Pancreas (tissue), 10 donors: ENCODE data around the gene ANO4. TPM values are rescaled to one million over a fixed set of nuclear protein-coding genes. Genes with fewer than 3 reads are reported as not detected.

Source experiments
- ATAC-seq, 4 donors: fragments of 200-7000 bp; cut with Tn5 transposase; one replicate each; pipeline versions ENCODE4 v1.8.0 to v1.9.1; 2020; ENCODE audit warnings: mild to moderate bottlenecking in 4 of 4, moderate library complexity in 4 of 4
- DNase-seq, 6 donors: peaks; one replicate each; pipeline ENCODE4 v3.0.0-alpha.2; 2020
- FAIRE-seq: peaks from 2 replicates; lab custom pipeline; 2012; peaks lifted over from hg19 to GRCh38; lab: Jason Lieb, UNC
- H3K27ac ChIP-seq, 4 donors: fragments of 200-600 bp; sonication (generic); 1 replicate in 3 of 4; 2 replicates in 1 of 4; pipeline versions ENCODE4 v1.5.0 to v1.8.0; 2020
- H3K27me3 ChIP-seq, 4 donors: fragments of 200-600 bp; one replicate each; pipeline ENCODE4 v1.8.0; 2021
- H3K36me3 ChIP-seq, 3 donors: fragments of 200-600 bp; sonication (generic) in 1 of 3; one replicate each; pipeline versions ENCODE4 v1.5.0 to v1.8.0; 2020 to 2021
- H3K4me1 ChIP-seq, 3 donors: fragments of 200-600 bp; one replicate each; pipeline ENCODE4 v1.8.0; 2021
- H3K4me3 ChIP-seq, 4 donors: fragments of 200-600 bp; sonication (generic) in 2 of 4; one replicate each; pipeline versions ENCODE4 v1.5.0 to v1.8.0; 2020 to 2021
- H3K9me3 ChIP-seq, 4 donors: fragments of 200-600 bp; one replicate each; pipeline ENCODE4 v1.8.0; 2021
- WGBS, 2 donors: extraction: QIAGEN DNeasy Blood & Tissue Kit; methylation state at CpG; one replicate each; pipeline ENCODE4 v1.1.7; 2013; 5-methylcytosine and 5-hydroxymethylcytosine counted together
- intact Hi-C, 3 donors: fragments of 100-400 bp; cut with DNase I; formaldehyde crosslinking; loops; one replicate each; pipeline versions ENCODE4 v1.11.1 to v1.14.2; 2022
- polyA plus RNA-seq, 2 donors: library from polyadenylated mRNA; stranded (reverse); fragments of 200-250 nt; gene quantifications; one replicate each; pipeline ENCODE4 v1.2.3, GENCODE V29; 2013
- total RNA-seq, 6 donors: library from RNA; stranded (reverse); fragmentation: NEBNext Ultra II Directional in 4 of 6; extraction: Animal tissue kit (Norgen Biotek cat#: 25700) in 4 of 6; gene quantifications; one replicate each; pipeline versions ENCODE4 v1.2.1 to v1.2.4, GENCODE V29; 2021 to 2023
- TF ChIP-seq, protein P1 (sequence below), 4 donors: fragments of 200-600 bp; sonication (generic) in 3 of 4; IDR thresholded peaks; one replicate each; pipeline versions ENCODE4 v1.5.0 to v1.8.0; 2021; ENCODE audit warnings: antibody characterized with exemption in 4 of 4
- donor health status: healthy with polysubstance abuse.
- donor health status: DM: no; HTN: no; CAD: no; lungs with moderate emphysema.
- donor health status: DM: no; HTN: no; CAD: no.
- donor health status: control.
- donor health status: control.
- donor health status: Bipolar disorder and iron deficiency.
- donor health status: DM: yes; HTN: yes; CAD: no.
- donor health status: DM: no; HTN: no; CAD: no.
- donor health status: DM: no; HTN: no; CAD: no.
- donor health status: DM: yes; HTN: yes; CAD: no.

ANO4 gene
- total and polyA plus RNA-seq, 8 donors, result 0.14 to 2.1 (median 0.28) TPM; not detected in 1

DNA sequence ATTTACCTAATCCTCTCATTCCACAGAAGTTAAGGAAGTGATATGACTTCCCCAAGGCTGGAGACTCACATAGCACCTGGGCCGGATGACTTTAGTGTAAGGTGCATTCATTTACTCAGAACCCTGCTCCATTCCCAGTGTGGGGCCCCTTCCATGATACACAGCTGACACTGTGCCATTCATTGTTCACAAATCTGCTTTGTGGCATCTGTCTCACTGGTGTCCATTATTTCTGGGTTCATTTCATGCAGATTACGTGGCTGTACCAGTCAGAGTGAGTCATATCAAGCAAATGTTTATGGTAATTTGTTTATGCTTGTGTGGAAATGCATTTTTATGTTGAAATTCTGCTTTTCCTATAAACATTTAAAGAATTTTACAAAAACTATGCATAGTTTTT lies 5.2 kb downstream of the ANO4 start:
- no peak for FAIRE-seq
- 58 to 67% methylated on average over 2 of the region's 2 CpGs for WGBS, 2 donors
- Histone ChIP-seq H3K4me1 (no peaks in the 10 kb centered on the region), H3K9me3 (no peaks in the 10 kb centered on the region), H3K27ac (no peak overlapping the region), H3K4me3 (no peak overlapping the region), H3K27me3 (no peaks in the 10 kb centered on the region), H3K36me3 (no peaks in the 10 kb centered on the region)
- ATAC-seq, result no peak
- intact Hi-C loops, result no loop called here
- TF ChIP-seq, protein P1, sequence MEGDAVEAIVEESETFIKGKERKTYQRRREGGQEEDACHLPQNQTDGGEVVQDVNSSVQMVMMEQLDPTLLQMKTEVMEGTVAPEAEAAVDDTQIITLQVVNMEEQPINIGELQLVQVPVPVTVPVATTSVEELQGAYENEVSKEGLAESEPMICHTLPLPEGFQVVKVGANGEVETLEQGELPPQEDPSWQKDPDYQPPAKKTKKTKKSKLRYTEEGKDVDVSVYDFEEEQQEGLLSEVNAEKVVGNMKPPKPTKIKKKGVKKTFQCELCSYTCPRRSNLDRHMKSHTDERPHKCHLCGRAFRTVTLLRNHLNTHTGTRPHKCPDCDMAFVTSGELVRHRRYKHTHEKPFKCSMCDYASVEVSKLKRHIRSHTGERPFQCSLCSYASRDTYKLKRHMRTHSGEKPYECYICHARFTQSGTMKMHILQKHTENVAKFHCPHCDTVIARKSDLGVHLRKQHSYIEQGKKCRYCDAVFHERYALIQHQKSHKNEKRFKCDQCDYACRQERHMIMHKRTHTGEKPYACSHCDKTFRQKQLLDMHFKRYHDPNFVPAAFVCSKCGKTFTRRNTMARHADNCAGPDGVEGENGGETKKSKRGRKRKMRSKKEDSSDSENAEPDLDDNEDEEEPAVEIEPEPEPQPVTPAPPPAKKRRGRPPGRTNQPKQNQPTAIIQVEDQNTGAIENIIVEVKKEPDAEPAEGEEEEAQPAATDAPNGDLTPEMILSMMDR (IDR thresholded peaks at IDR 0.05), result no peak
- no peak for DNase-seq

DNA sequence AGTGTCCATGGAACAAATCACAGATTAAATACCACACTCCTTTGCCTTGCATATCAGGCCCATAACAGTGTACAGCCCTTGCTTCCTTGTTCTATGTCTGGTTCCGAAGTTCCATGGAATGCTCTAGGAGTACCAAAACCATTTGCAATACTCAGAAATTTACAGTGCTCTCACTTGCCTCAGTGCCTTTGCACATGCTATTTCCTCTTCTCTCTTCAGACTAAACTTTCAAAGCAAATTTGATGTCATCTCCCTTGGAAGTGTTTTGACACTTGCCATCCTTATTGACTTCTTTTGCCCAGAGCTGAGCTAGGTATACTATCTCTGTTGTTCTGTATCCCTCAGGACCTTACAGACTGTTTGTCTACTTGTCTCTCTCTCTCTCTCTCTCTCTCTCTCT lies 6.1 kb downstream of the ANO4 start:
- ATAC-seq (no peak), FAIRE-seq (no peak), DNase-seq (no peak)
- no peaks in the 10 kb centered on the region for H3K27me3 ChIP-seq
- 61 to 69% methylated on average over 1 of the region's 1 CpG for WGBS, 2 donors
- intact Hi-C loops, result no loop called here
- TF ChIP-seq, protein P1 (IDR thresholded peaks at IDR 0.05), result no peak
- no peaks in the 10 kb centered on the region for H3K9me3 ChIP-seq
- no peak overlapping the region for H3K27ac ChIP-seq
- no peaks in the 10 kb centered on the region for H3K36me3 ChIP-seq
- H3K4me1 ChIP-seq, result no peaks in the 10 kb centered on the region
- H3K4me3 ChIP-seq, result no peak overlapping the region

DNA sequence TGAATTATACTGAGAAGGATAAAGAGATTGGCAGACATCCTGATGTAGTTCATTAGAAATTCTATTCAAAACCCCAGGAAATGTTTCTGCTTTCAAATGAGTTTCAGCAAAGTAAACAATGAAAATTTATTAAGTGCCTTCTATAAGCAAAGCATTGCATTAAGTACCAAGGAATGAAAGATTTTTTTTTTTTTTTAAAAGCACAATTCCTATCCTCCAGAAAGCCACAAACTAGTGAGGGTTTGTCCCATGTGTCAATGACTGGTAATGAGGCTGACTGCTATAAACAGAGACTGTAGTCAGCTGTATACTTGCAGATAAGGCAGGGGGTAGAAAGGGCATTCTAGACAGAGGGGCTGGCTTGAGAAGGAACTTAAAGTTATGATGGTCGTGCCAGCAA lies 6.7 kb downstream of the ANO4 start:
- intact Hi-C loops, result no loop called here
- H3K27ac ChIP-seq, result no peak overlapping the region
- ATAC-seq (no peak), FAIRE-seq (no peak), DNase-seq (no peak)
- TF ChIP-seq, protein P1 (IDR thresholded peaks at IDR 0.05), result no peak
- no peaks in the 10 kb centered on the region for H3K9me3 ChIP-seq
- no peak overlapping the region for H3K4me3 ChIP-seq
- H3K4me1 ChIP-seq, result no peaks in the 10 kb centered on the region
- no peaks in the 10 kb centered on the region for H3K36me3 ChIP-seq
- WGBS, 2 donors, result 4 to 12% methylated on average over 1 of the region's 1 CpG
- no peaks in the 10 kb centered on the region for H3K27me3 ChIP-seq

DNA sequence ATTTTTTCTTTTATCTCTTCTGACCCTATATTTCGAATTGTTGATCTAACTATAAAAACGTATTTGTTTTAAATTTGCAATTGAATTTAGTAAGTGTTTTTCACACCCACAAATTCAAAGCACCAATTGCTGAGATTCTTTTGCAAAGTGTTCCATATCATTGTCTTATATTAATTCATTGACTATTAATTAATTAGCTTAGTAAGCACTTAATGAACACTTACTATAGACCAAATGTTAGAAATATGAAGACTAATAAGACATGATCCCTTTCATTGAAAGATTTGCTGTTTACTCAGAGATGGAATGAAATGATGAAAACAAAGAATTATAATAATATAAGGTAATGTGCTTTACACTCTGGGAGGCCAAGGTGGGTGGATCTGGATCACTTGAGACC lies 14.2 kb downstream of the ANO4 start:
- Histone ChIP-seq H3K9me3 (no peaks in the 10 kb centered on the region), H3K36me3 (no peaks in the 10 kb centered on the region), H3K27ac (no peak overlapping the region), H3K4me1 (no peaks in the 10 kb centered on the region), H3K27me3 (no peaks in the 10 kb centered on the region), H3K4me3 (no peak overlapping the region)
- TF ChIP-seq, protein P1 (IDR thresholded peaks at IDR 0.05), result no peak
- DNase-seq (no peak), ATAC-seq (no peak), FAIRE-seq (no peak)
- WGBS, 2 donors, result 40 to 46% methylated on average over 2 of the region's 2 CpGs
- intact Hi-C loops, result no loop called here

DNA sequence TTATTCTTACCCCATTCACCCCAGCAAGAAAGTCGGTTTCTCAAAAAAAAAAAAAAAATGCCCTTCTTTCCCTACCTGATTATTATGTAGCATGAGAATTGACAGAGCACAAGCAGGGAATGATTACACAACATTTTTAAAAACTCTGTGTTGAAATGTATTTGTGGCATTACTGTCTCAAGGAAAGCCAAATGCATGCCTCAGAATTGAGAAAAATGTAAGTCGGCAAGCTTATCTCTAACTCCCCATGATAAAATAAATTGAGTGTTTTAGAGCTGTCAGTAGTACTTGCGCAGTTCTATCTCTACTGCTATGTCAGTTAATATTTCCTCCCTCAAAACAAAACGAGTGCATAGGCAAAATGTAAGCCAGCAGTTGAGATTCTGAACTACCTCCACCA lies 25.7 kb downstream of the ANO4 start:
- WGBS, 2 donors, result 37 to 47% methylated on average over 4 of the region's 4 CpGs
- peaks cover 0 to 6% (median 0%) of the 10 kb centered on the region in 4 donors for H3K27me3 ChIP-seq
- no peaks in the 10 kb centered on the region for H3K9me3 ChIP-seq
- TF ChIP-seq, protein P1 (IDR thresholded peaks at IDR 0.05), result no peak
- intact Hi-C loops, result no loop called here
- H3K27ac ChIP-seq, result no peak overlapping the region
- no peaks in the 10 kb centered on the region for H3K4me1 ChIP-seq
- ATAC-seq, result no peak
- no peak for FAIRE-seq
- no peaks in the 10 kb centered on the region for H3K36me3 ChIP-seq
- DNase-seq, result no peak
- no peak overlapping the region for H3K4me3 ChIP-seq
